MCF 10A (cell line): Measurements from ENCODE around the gene FHOD1. TPM values are rescaled to one million over a fixed set of nuclear protein-coding genes. Genes with fewer than 3 reads are reported as not detected.

Source experiments
- BruUV-seq: library from RNA; stranded (reverse); fragments of 400-500 nt; replicated peaks from 2 replicates; lab custom pipeline; 2021; lab: Mats Ljungman, UMichigan
- CTCF ChIA-PET: fragments of 300-600 bp; sonication (Branson Sonifier 250); formaldehyde crosslinking; extraction: SDS; loops from one replicate; lab custom pipeline; 2021; ENCODE audit warnings: antibody characterized with exemption, inconsistent platforms; lab: Yijun Ruan, JAX
- POLR2A ChIA-PET: fragments of 300-600, 350-650 bp; sonication (Branson Sonifier 250); formaldehyde crosslinking; extraction: SDS; loops from one replicate; lab custom pipeline; 2020; ENCODE audit warnings: antibody characterized with exemption, inconsistent platforms; lab: Yijun Ruan, JAX
- DNase-seq: peaks from one replicate; pipeline ENCODE4 v3.0.0-alpha.2; 2018; ENCODE audit not compliant: unreplicated experiment
- H3K27ac Mint-ChIP-seq: one replicate; pipeline ENCODE4 v1.8.0; 2022; ENCODE audit warnings: mild to moderate bottlenecking, low read depth, mixed read lengths; ENCODE audit not compliant: unreplicated experiment
- H3K27me3 Mint-ChIP-seq: one replicate; pipeline ENCODE4 v1.8.0; 2022; ENCODE audit warnings: mixed read lengths; ENCODE audit not compliant: insufficient read depth, unreplicated experiment
- H3K36me3 Mint-ChIP-seq: one replicate; pipeline ENCODE4 v1.8.0; 2022; ENCODE audit warnings: mild to moderate bottlenecking, moderate library complexity, mixed read lengths; ENCODE audit not compliant: insufficient read depth, unreplicated experiment
- H3K4me1 Mint-ChIP-seq: one replicate; pipeline ENCODE4 v1.8.0; 2022; ENCODE audit warnings: mixed read lengths; ENCODE audit not compliant: insufficient read depth, unreplicated experiment
- H3K4me3 Mint-ChIP-seq: one replicate; pipeline ENCODE4 v1.8.0; 2022; ENCODE audit warnings: mild to moderate bottlenecking, moderate library complexity, mixed read lengths; ENCODE audit not compliant: unreplicated experiment
- H3K9me3 Mint-ChIP-seq: one replicate; pipeline ENCODE4 v1.8.0; 2022; ENCODE audit warnings: mixed read lengths; ENCODE audit not compliant: unreplicated experiment
- CTCF ChIP-seq: fragments of 200-600 bp; IDR thresholded peaks from one replicate; pipeline ENCODE4 v1.8.0; 2022; ENCODE audit warnings: antibody characterized with exemption, mild to moderate bottlenecking; ENCODE audit not compliant: unreplicated experiment
- intact Hi-C: fragments of 100-400 bp; cut with micrococcal nuclease; formaldehyde crosslinking; loops from 2 replicates; pipeline ENCODE4 v1.14.1; 2022
- total RNA-seq: library from RNA; stranded (reverse); gene quantifications from 2 replicates; pipeline ENCODE4 v1.2.3, GENCODE V29; 2022

Gene FHOD1
- total RNA-seq, 1 experiment from 2014 or later = 14.7 TPM

- Mint-ChIP-seq H3K4me1 (peaks cover 9% of the 10 kb centered on the region), H3K27me3 (no peaks in the 10 kb centered on the region), H3K4me3 (peak overlapping the region; percentile 77), H3K36me3 (peaks cover 16% of the 10 kb centered on the region), H3K9me3 (no peaks in the 10 kb centered on the region), H3K27ac (peak overlapping the region; percentile 78)
- ChIA-PET CTCF (interaction anchor here (0.9 to 1.6 kb wide), 3 partner anchors 8 to 55 kb away, joined by 3 to 4 read pairs (median 4); partner anchors contain the start of gene ELMO3), POLR2A (interaction anchor here (1.4 kb wide), 1 partner anchor 16 kb away, joined by 8 read pairs; no protein-coding TSS in a partner anchor)
- BruUV-seq = no TSS peak
- no peak for DNase-seq
- TF ChIP-seq CTCF = no peak
- intact Hi-C loops = no loop called here
Measured at GRCh38 chr16:67190448-67191399, 56.6 kb downstream of the FHOD1 start.

- peaks cover 13% of the 10 kb centered on the region for H3K4me1 Mint-ChIP-seq
- H3K36me3 Mint-ChIP-seq = peaks cover 10% of the 10 kb centered on the region
- DNase-seq = no peak
- BruUV-seq = no TSS peak
- no peak within 1 kb of the TSS for H3K27ac Mint-ChIP-seq
- no peak for TF ChIP-seq CTCF
- no peak within 1 kb of the TSS for H3K4me3 Mint-ChIP-seq
- no peaks in the 10 kb centered on the region for H3K9me3 Mint-ChIP-seq
- ChIA-PET POLR2A (interaction anchor here (1.4 to 1.9 kb wide), 3 partner anchors 8 to 56 kb away, joined by 3 to 8 read pairs (median 5); no protein-coding TSS in a partner anchor), CTCF (interaction anchor here (0.6 to 1.6 kb wide), 7 partner anchors 8 to 171 kb away, joined by 3 to 4 read pairs (median 3); partner anchors contain the start of gene ELMO3)
- no peaks in the 10 kb centered on the region for H3K27me3 Mint-ChIP-seq
- intact Hi-C loops = no loop called here
Measured at GRCh38 chr16:67190041-67190440, 57.2 kb downstream of the FHOD1 start, which contains the start of gene EXOC3L1. Gene EXOC3L1, minus strand, starts transcription at chr16:67190136. Its CDS starts 460 bp downstream, at chr16:67189676.

GRCh38 chr16:67188798-67189197, 58.5 kb downstream of the FHOD1 start:
- BruUV-seq = no TSS peak

More at GRCh38 chr16:67188798-67189197, 58.5 kb downstream of the FHOD1 start:
- intact Hi-C loops = no loop called here
- peaks cover 14% of the 10 kb centered on the region for H3K4me1 Mint-ChIP-seq
- H3K27ac Mint-ChIP-seq = no peak overlapping the region
- CTCF ChIA-PET = interaction anchor here (0.6 to 2.8 kb wide), 8 partner anchors 9 to 241 kb away, joined by 3 to 11 read pairs (median 3); partner anchors contain the start of gene ELMO3
- no peak overlapping the region for H3K4me3 Mint-ChIP-seq
- H3K27me3 Mint-ChIP-seq = no peaks in the 10 kb centered on the region
- no peak for DNase-seq
- H3K9me3 Mint-ChIP-seq = no peaks in the 10 kb centered on the region
- POLR2A ChIA-PET = interaction anchor here (1.4 to 1.9 kb wide), 3 partner anchors 10 to 57 kb away, joined by 3 to 5 read pairs (median 4); partner anchors contain the start of gene NOL3
- no peak for TF ChIP-seq CTCF
- peaks cover 5% of the 10 kb centered on the region for H3K36me3 Mint-ChIP-seq
